Vagina (tissue), 2 donors: Measurements from ENCODE around the gene WNT7B. TPM values are rescaled to one million over a fixed set of nuclear protein-coding genes. Genes with fewer than 3 reads are reported as not detected.

Source experiments
- DNase-seq, 2 donors: peaks; one replicate each; pipeline ENCODE4 v3.0.0-alpha.2; 2017; ENCODE audit errors: extremely low spot score in 2 of 2
- H3K27ac ChIP-seq: fragments of 200-600 bp; sonication (generic); one replicate; pipeline ENCODE4 v1.5.1; 2019
- H3K27me3 ChIP-seq: fragments of 200-600 bp; sonication (generic); one replicate; pipeline ENCODE4 v1.5.1; 2019
- H3K36me3 ChIP-seq, 2 donors: fragments of 200-600 bp; sonication (generic); one replicate each; pipeline ENCODE4 v1.5.1; 2017 to 2019
- H3K4me1 ChIP-seq: fragments of 200-600 bp; sonication (generic); one replicate; pipeline ENCODE4 v1.5.1; 2019
- H3K4me3 ChIP-seq, 2 donors: fragments of 200-600 bp; sonication (generic); 1 replicate in 1 of 2; 2 replicates in 1 of 2; pipeline ENCODE4 v1.5.1; 2016 to 2019
- H3K9me3 ChIP-seq: fragments of 200-600 bp; sonication (generic); one replicate; pipeline ENCODE4 v1.5.1; 2019
- POLR2A ChIP-seq, 2 donors: fragments of 450-650 bp; IDR thresholded peaks; one replicate each; pipeline ENCODE4 v1.6.1; 2017; ENCODE audit warnings: antibody characterized with exemption in 2 of 2, mild to moderate bottlenecking in 2 of 2, moderate library complexity in 2 of 2
- POLR2AphosphoS5 ChIP-seq, 2 donors: sonication (generic); formaldehyde crosslinking; IDR thresholded peaks; one replicate each; pipeline ENCODE4 v1.9.0; 2017; ENCODE audit warnings: antibody characterized with exemption in 2 of 2, mild to moderate bottlenecking in 2 of 2, low read depth in 1 of 2; ENCODE audit not compliant: insufficient read depth in 1 of 2
- intact Hi-C: fragments of 100-400 bp; cut with DNase I; formaldehyde crosslinking; loops from one replicate; pipeline ENCODE4 v1.15.1; 2023
- total RNA-seq: library from RNA; depleted of rRNA; stranded (reverse); fragments of >200 nt; gene quantifications from one replicate; pipeline ENCODE4 v1.2.3, GENCODE V29; 2016
- TF ChIP-seq, protein P1 (sequence below), 3 experiments: fragments of 450-650 bp in 2 of 3; fragments of 200-600 bp in 1 of 3; sonication (generic) in 1 of 3; IDR thresholded peaks; one replicate each; pipeline ENCODE4 v1.5.1; 2017 to 2019; ENCODE audit warnings: antibody characterized with exemption in 3 of 3, mild to moderate bottlenecking in 2 of 3, moderate library complexity in 2 of 3

Gene WNT7B
- total RNA-seq, 1 donor from 2014 or later: 7.1 TPM

DNA sequence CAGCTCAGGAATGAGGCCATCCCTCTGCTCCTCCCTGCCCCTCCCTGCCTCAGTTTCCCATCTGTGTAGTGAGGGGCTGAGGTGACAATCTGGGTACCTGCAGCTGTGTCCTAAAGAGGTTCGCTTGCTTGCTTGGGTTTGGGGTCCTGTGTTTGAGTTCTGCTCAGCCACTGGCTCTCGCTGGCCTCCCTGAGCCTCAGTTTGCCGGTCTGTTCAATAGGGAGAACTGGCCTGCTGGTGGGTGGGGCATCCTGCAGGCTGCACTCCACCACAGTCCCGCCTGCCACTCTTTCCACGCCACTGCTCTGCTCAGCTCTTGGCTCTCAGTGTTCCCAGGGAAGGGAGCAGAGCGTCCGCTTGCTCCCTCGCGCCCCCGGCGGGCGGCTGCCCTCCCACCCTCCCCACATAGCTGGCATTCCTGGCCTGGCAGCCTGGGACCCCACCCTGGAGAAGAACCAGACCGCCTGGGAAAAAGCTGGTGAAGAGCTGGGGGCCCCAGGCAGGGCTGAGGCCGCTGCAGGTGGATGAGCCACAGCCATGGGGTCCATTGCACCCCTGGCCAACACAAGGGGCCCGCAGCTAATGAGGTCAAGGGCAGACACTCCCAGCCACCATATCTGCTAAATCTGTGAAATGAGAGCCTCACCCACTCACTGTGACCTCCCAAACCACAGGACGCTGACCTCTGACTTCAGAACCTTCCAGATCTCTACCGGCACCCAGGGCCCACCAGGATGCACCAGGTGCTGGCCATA is 15.1 kb downstream of the WNT7B start:
- Histone ChIP-seq H3K9me3 (no peaks in the 10 kb centered on the region), H3K36me3 (no peaks in the 10 kb centered on the region), H3K4me3 (no peak overlapping the region), H3K27me3 (no peaks in the 10 kb centered on the region), H3K4me1 (no peaks in the 10 kb centered on the region), H3K27ac (no peak overlapping the region)
- TF ChIP-seq, protein P1, sequence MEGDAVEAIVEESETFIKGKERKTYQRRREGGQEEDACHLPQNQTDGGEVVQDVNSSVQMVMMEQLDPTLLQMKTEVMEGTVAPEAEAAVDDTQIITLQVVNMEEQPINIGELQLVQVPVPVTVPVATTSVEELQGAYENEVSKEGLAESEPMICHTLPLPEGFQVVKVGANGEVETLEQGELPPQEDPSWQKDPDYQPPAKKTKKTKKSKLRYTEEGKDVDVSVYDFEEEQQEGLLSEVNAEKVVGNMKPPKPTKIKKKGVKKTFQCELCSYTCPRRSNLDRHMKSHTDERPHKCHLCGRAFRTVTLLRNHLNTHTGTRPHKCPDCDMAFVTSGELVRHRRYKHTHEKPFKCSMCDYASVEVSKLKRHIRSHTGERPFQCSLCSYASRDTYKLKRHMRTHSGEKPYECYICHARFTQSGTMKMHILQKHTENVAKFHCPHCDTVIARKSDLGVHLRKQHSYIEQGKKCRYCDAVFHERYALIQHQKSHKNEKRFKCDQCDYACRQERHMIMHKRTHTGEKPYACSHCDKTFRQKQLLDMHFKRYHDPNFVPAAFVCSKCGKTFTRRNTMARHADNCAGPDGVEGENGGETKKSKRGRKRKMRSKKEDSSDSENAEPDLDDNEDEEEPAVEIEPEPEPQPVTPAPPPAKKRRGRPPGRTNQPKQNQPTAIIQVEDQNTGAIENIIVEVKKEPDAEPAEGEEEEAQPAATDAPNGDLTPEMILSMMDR (IDR thresholded peaks at IDR 0.05): no peak
- no peak for DNase-seq
- intact Hi-C loops: no loop called here

DNA sequence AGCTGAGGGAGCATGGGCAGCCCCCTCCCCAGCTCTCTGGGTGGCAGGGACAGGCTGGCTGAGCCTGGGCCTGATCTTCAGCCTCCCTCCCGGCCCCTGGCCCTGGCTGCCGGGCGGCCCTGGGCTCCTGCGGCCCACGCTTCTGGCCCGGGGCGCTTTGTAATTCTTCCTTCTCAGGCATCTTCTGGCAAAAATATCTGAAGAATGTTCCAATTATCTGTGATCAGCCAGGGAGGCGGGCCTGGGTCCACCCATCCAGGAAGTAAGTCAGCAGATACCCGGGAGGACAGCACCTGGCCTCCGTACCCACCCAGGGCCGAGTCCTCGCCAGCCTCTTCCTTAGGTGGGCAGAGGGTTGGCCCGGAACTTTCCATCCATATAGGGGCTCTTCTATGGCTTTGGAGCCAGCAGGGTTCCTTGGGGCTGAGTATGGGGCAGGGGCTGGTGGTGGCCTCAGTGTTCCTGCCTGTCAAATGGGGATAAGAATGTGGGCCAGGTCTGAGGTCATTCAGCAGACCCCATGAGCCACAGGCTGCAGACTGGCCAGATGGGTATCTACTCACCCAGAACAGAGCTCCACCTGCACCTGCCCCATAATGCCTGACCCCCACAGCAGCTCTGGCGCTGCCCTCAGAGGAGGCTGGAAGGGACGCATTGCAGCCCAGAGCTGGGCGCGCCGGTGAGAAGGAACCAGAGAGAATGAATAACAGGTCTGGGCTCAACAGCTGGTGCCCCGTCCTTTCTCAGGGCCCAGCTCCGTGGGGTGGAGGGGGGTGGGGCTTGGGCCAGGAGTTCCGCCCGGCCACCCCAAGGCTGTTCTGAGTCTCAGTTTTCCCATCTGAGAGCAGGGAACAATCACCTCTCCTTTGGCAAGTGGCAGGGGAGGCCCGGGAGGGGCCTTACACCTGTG is 16.2 kb downstream of the WNT7B start:
- TF ChIP-seq, protein P1 (IDR thresholded peaks at IDR 0.05): no peak
- no peak for TF ChIP-seq POLR2AphosphoS5 (IDR thresholded peaks at IDR 0.05; ENCODE audit: insufficient read depth in 1 of 2, low read depth in 1 of 2)
- no peak for TF ChIP-seq POLR2A (IDR thresholded peaks at IDR 0.05)
- H3K4me1 ChIP-seq: no peaks in the 10 kb centered on the region
- H3K4me3 ChIP-seq: no peak overlapping the region
- H3K36me3 ChIP-seq: no peaks in the 10 kb centered on the region
- no peak overlapping the region for H3K27ac ChIP-seq
- DNase-seq: no peak
- intact Hi-C loops: no loop called here
- H3K27me3 ChIP-seq: no peaks in the 10 kb centered on the region
- no peaks in the 10 kb centered on the region for H3K9me3 ChIP-seq

DNA sequence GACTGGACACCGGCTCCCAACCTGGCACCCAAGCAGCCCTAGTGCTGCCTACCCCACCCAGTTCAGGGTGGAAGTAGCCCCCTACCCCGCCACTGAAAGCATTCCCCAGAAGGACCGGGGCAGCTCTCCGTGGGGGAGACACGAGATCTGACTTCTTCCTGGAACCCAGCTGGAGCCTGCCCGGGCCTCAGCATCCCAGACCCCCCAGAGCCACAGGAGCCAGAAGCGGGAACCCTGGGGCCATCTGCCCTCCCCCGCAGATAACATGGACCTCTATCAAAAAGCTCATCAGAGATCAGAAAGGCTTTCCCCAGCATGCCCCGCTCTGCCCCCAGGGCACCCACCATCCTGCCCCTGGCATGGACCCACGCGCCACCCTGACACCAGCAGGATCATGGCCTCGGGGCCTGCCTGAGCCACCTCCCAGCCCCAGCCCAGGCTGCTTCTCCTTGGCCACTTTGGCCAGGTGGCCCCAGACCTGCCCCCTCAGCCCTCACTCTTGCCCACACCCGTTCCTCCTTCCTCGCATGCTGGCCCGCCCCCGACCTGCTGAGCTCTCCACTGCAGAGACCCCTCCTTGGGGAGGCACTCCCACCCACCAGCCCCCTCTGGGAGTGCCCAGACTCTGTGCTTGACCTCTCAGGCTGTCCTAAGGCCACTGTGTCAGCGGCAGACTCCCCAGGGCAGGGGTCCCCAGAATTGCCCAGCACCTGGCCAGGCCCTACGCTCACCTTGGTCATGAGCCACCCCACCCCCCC is 17.1 kb downstream of the WNT7B start:
- Histone ChIP-seq H3K27me3 (no peaks in the 10 kb centered on the region), H3K4me1 (no peaks in the 10 kb centered on the region), H3K4me3 (no peak overlapping the region), H3K9me3 (no peaks in the 10 kb centered on the region), H3K36me3 (no peaks in the 10 kb centered on the region), H3K27ac (no peak overlapping the region)
- DNase-seq: no peak
- TF ChIP-seq POLR2A (IDR thresholded peaks at IDR 0.05) (no peak), POLR2AphosphoS5 (IDR thresholded peaks at IDR 0.05; ENCODE audit: insufficient read depth in 1 of 2, low read depth in 1 of 2) (no peak)
- TF ChIP-seq, protein P1 (IDR thresholded peaks at IDR 0.05): no peak
- intact Hi-C loops: no loop called here

DNA sequence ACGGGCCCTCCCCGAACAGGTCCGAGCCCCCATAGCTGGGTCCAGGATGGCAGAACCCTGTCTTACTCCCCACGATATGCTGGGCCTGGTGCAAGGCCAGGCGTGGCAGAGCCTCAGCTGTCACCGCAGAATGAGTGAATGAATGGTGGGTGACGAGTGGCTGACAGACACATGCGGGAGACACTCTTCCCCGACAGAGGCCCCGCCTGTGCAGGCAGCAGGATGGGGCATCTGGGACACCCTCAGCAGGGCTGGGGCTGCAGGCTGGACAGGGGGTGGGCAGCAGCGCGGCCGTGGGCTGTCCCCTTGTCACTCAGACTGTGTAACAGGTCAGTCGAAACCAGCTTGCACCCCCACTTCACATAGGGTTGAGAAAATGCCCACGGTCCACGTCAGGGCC is 18.0 kb downstream of the WNT7B start:
- Histone ChIP-seq H3K9me3 (no peaks in the 10 kb centered on the region), H3K36me3 (no peaks in the 10 kb centered on the region), H3K4me1 (no peaks in the 10 kb centered on the region), H3K27ac (no peak overlapping the region), H3K4me3 (no peak overlapping the region), H3K27me3 (no peaks in the 10 kb centered on the region)
- DNase-seq: no peak
- TF ChIP-seq, protein P1 (IDR thresholded peaks at IDR 0.05): no peak
- TF ChIP-seq POLR2AphosphoS5 (IDR thresholded peaks at IDR 0.05; ENCODE audit: insufficient read depth in 1 of 2, low read depth in 1 of 2) (no peak), POLR2A (IDR thresholded peaks at IDR 0.05) (no peak)
- intact Hi-C loops: no loop called here
